ENCODE data around the gene PRDX6. TPM values are rescaled to one million over a fixed set of nuclear protein-coding genes. Genes with fewer than 3 reads are reported as not detected.

PRDX6 gene
- total RNA-seq, 4 donors from 2014 or later: 332 to 411 (median 384) TPM

DNA sequence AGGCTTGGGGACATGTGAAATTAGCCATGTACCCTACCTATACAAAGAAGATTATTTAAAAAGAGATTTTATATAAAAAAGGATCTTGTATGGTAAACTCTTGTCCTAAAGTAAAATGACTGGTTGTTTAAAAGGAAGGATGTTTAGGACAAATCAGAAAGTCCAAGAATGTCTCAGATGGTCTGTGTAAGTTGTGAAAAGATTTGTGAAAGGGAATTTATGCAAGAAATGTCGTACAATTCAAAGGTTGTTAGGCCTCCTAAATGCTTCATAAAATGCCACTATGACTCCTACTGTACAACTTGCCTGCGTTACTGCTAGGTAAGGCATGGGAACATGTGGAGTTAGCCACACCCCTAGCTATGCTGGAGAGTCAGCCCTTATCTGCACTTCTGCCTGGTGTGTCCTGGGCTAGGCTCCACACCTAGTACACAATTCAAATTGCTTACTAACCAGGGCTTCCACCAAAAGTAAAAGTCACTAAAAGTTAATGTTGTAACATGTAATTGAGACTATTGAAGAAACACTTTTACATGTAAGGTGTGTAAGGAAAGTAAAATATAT is 19.7 kb downstream of the PRDX6 start:
- no peaks in the 10 kb centered on the region for H3K9me3 ChIP-seq
- no peaks in the 10 kb centered on the region for H3K4me1 ChIP-seq
- WGBS, 2 donors (ENCODE audit: low coverage in 1 of 2): 94 to 100% methylated on average over 2 of the region's 2 CpGs
- ATAC-seq: no peak
- TF ChIP-seq POLR2AphosphoS5 (IDR thresholded peaks at IDR 0.05) (no peak), POLR2A (IDR thresholded peaks at IDR 0.05) (no peak), EP300 (IDR thresholded peaks at IDR 0.05) (no peak)
- TF ChIP-seq, protein P1, sequence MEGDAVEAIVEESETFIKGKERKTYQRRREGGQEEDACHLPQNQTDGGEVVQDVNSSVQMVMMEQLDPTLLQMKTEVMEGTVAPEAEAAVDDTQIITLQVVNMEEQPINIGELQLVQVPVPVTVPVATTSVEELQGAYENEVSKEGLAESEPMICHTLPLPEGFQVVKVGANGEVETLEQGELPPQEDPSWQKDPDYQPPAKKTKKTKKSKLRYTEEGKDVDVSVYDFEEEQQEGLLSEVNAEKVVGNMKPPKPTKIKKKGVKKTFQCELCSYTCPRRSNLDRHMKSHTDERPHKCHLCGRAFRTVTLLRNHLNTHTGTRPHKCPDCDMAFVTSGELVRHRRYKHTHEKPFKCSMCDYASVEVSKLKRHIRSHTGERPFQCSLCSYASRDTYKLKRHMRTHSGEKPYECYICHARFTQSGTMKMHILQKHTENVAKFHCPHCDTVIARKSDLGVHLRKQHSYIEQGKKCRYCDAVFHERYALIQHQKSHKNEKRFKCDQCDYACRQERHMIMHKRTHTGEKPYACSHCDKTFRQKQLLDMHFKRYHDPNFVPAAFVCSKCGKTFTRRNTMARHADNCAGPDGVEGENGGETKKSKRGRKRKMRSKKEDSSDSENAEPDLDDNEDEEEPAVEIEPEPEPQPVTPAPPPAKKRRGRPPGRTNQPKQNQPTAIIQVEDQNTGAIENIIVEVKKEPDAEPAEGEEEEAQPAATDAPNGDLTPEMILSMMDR (IDR thresholded peaks at IDR 0.05): no peak
- no peaks in the 10 kb centered on the region for H3K27me3 ChIP-seq
- H3K27ac ChIP-seq: no peak overlapping the region
- H3K4me3 ChIP-seq: no peak overlapping the region
- peaks cover 0 to 5% of the 10 kb centered on the region in 2 donors for H3K36me3 ChIP-seq

DNA sequence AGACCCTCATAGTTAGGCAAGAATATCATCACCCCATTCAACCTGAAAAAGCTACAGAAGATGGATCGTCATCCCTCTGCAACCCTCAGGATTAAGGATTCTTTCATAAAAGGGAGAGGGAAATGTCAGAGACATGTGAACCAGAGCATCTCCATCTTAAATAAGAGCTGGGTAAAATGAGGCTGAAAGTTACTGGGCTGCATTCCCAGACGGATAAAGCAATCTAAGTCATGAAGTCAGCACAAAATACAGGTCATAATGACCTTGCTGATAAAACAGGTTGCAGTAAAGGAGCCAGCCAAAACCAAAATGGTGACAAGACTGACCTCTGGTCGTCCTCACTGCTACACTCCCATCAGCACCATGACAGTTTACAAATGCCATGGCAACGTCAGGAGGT is 22.6 kb downstream of the PRDX6 start:
- TF ChIP-seq POLR2AphosphoS5 (IDR thresholded peaks at IDR 0.05): no peak
- no peak for TF ChIP-seq POLR2A (IDR thresholded peaks at IDR 0.05)
- TF ChIP-seq, protein P1 (IDR thresholded peaks at IDR 0.05): no peak
- TF ChIP-seq EP300 (IDR thresholded peaks at IDR 0.05): no peak
- H3K4me1 ChIP-seq: no peaks in the 10 kb centered on the region
- no peak for ATAC-seq
- no peaks in the 10 kb centered on the region for H3K27me3 ChIP-seq
- no peak overlapping the region for H3K27ac ChIP-seq
- H3K4me3 ChIP-seq: no peak overlapping the region
- H3K36me3 ChIP-seq: peaks cover 0 to 5% of the 10 kb centered on the region in 2 donors
- no peaks in the 10 kb centered on the region for H3K9me3 ChIP-seq
- 55 to 70% methylated on average over 3 to 4 of the region's 4 CpGs for WGBS, 2 donors (ENCODE audit: low coverage in 1 of 2)

DNA sequence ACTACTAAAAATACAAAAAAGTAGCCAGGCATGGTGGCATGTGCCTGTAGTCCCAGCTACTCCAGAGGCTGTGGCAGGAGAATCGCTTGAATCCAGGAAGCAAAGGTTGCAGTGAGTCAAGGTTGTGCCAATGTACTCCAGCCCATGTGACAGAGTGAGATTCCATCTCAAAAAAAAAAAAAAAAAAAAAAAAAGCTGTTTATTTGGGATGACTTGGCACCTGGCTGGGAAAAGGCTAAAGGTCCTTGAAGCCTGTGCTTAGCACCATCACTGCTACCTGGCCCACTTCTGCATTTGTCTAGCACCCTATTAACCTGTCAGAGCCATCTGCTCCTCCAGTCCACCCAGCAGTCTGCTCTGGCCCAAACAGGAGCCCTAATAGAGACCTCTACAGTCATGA is 25.0 kb downstream of the PRDX6 start:
- no peak overlapping the region for H3K27ac ChIP-seq
- H3K27me3 ChIP-seq: no peaks in the 10 kb centered on the region
- no peak for TF ChIP-seq EP300 (IDR thresholded peaks at IDR 0.05)
- TF ChIP-seq, protein P1 (IDR thresholded peaks at IDR 0.05): no peak
- no peak for TF ChIP-seq POLR2AphosphoS5 (IDR thresholded peaks at IDR 0.05)
- no peak for TF ChIP-seq POLR2A (IDR thresholded peaks at IDR 0.05)
- peaks cover 0 to 5% of the 10 kb centered on the region in 2 donors for H3K36me3 ChIP-seq
- H3K4me1 ChIP-seq: peaks cover 0 to 10% (median 0%) of the 10 kb centered on the region in 3 donors
- ATAC-seq: no peak
- H3K9me3 ChIP-seq: no peaks in the 10 kb centered on the region
- no CpG with 5 or more reads among the region's 1 CpG for WGBS, 2 donors (ENCODE audit: low coverage in 1 of 2)
- H3K4me3 ChIP-seq: no peak overlapping the region

DNA sequence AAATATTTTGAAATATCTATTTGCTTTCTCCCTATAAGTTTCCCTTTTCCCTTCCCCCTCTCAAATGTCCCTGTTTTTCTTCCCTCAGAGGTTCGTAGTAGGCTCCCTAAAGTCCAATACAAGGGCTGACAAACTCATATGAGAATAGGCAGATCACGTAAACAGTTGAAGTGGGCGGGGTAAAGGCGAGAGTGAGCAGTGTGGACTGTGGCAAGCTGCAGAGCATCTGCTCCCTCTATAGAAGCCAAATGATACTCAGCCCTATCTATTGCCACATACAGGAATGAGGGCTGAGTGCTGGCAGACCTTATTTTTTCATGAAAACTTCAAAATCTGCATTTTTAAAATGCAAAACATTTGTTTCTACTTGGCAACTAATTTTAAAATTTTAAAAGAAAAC is 26.3 kb downstream of the PRDX6 start:
- Histone ChIP-seq H3K9me3 (no peaks in the 10 kb centered on the region), H3K4me3 (no peak overlapping the region), H3K36me3 (peaks cover 0 to 5% of the 10 kb centered on the region in 2 donors), H3K27ac (no peak overlapping the region), H3K4me1 (peaks cover 0 to 18% (median 0%) of the 10 kb centered on the region in 3 donors), H3K27me3 (no peaks in the 10 kb centered on the region)
- no peak for ATAC-seq
- WGBS, 2 donors (ENCODE audit: low coverage in 1 of 2): 10 to 19% methylated on average over 2 to 4 of the region's 4 CpGs
- no peak for TF ChIP-seq POLR2A (IDR thresholded peaks at IDR 0.05)
- no peak for TF ChIP-seq POLR2AphosphoS5 (IDR thresholded peaks at IDR 0.05)
- TF ChIP-seq, protein P1 (IDR thresholded peaks at IDR 0.05): no peak
- TF ChIP-seq EP300 (IDR thresholded peaks at IDR 0.05): no peak

DNA sequence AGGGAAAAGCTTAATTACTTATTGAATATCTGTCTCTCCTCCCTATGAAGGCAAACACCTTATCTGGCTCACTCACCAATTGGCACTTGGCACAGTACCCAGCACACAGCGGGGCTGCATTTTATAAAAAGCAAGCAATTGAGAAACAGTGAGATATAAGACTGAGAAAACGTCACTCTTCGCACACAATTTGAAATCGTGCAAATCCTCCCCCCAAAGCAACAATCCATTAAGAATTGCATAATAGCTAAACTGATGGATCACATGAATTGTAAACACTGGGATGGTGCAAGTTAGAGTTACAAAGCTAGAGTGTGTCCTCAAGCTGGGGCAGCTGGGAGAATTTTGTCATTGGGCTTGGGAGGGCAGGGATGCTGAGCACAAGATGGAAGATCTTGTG is 27.1 kb downstream of the PRDX6 start:
- ATAC-seq: no peak
- no peaks in the 10 kb centered on the region for H3K27me3 ChIP-seq
- no peaks in the 10 kb centered on the region for H3K9me3 ChIP-seq
- peaks cover 0 to 5% of the 10 kb centered on the region in 2 donors for H3K36me3 ChIP-seq
- H3K27ac ChIP-seq: no peak overlapping the region
- TF ChIP-seq POLR2AphosphoS5 (IDR thresholded peaks at IDR 0.05): no peak
- TF ChIP-seq, protein P1 (IDR thresholded peaks at IDR 0.05): no peak
- no peak for TF ChIP-seq EP300 (IDR thresholded peaks at IDR 0.05)
- TF ChIP-seq POLR2A (IDR thresholded peaks at IDR 0.05): no peak
- H3K4me3 ChIP-seq: no peak overlapping the region
- 85 to 90% methylated on average over 4 of the region's 4 CpGs for WGBS, 2 donors (ENCODE audit: low coverage in 1 of 2)
- H3K4me1 ChIP-seq: peaks cover 0 to 18% (median 0%) of the 10 kb centered on the region in 3 donors
